Panc1 (cell line): ENCODE data around the gene IGF1. TPM values are rescaled to one million over a fixed set of nuclear protein-coding genes. Genes with fewer than 3 reads are reported as not detected.

Source experiments
- ATAC-seq: fragments of 200-7000 bp; cut with Tn5 transposase; 2 replicates; pipeline ENCODE4 v1.9.1; 2020; ENCODE audit warnings: mild to moderate bottlenecking, moderate library complexity
- BruUV-seq: library from RNA; stranded (reverse); fragments of 400-500 nt; replicated peaks from 2 replicates; lab custom pipeline; 2021; lab: Mats Ljungman, UMichigan
- CTCF ChIA-PET: fragments of 300-600 bp; sonication (Branson Sonifier 250); formaldehyde crosslinking; loops from one replicate; lab custom pipeline; 2022; ENCODE audit warnings: antibody characterized with exemption; lab: Charles Lee
- POLR2A ChIA-PET: fragments of 300-600 bp; sonication (Branson Sonifier 250); formaldehyde crosslinking; loops from one replicate; lab custom pipeline; 2022; ENCODE audit warnings: antibody characterized with exemption; lab: Charles Lee
- DNase-seq: peaks from one replicate; pipeline ENCODE4 v3.0.0-alpha.2; 2010; ENCODE audit warnings: low read depth, low spot score
- H3K27ac ChIP-seq: 2 replicates; pipeline ENCODE4 v1.5.1; 2011; ENCODE audit warnings: mild to moderate bottlenecking, low read length, inconsistent platforms
- H3K27me3 ChIP-seq: fragments of 200-500 bp; sonication (Bioruptor generic); 2 replicates; pipeline ENCODE4 v1.6.0; 2014; ENCODE audit warnings: low read length, inconsistent platforms; ENCODE audit not compliant: control insufficient read depth, insufficient read depth
- H3K36me3 ChIP-seq: fragments of 200-500 bp; sonication (Bioruptor generic); 2 replicates; pipeline ENCODE4 v1.5.1; 2014; ENCODE audit warnings: inconsistent platforms, mild to moderate bottlenecking, low read length, moderate library complexity; ENCODE audit not compliant: control insufficient read depth, insufficient read depth
- H3K4me1 ChIP-seq: 2 replicates; pipeline ENCODE4 v1.5.1; 2011; ENCODE audit warnings: inconsistent platforms, mild to moderate bottlenecking, low read length, moderate library complexity; ENCODE audit not compliant: control insufficient read depth, insufficient read depth
- H3K4me3 ChIP-seq, 2 experiments: 2 replicates each; pipeline ENCODE4 v1.5.1; 2011 to 2012; ENCODE audit warnings: low read depth in 2 of 2, low read length in 2 of 2, mild to moderate bottlenecking in 2 of 2, inconsistent platforms in 1 of 2, moderate library complexity in 1 of 2
- H3K9me3 ChIP-seq: fragments of 200-500 bp; sonication (Bioruptor generic); 2 replicates; pipeline ENCODE4 v1.5.1; 2014; ENCODE audit warnings: low read depth, mild to moderate bottlenecking, inconsistent platforms, low read length, moderate library complexity; ENCODE audit not compliant: control insufficient read depth, insufficient read depth
- POLR2AphosphoS5 ChIP-seq: IDR thresholded peaks from 2 replicates; pipeline ENCODE4 v1.6.1; 2012; ENCODE audit warnings: mild to moderate bottlenecking, low read depth, low read length, moderate library complexity
- SIN3A ChIP-seq: IDR thresholded peaks from 2 replicates; pipeline ENCODE4 v1.6.1; 2012; ENCODE audit warnings: low read depth, mild to moderate bottlenecking, low read length, moderate library complexity, borderline replicate concordance; ENCODE audit not compliant: insufficient read depth
- TCF7L2 ChIP-seq: IDR thresholded peaks from 2 replicates; pipeline ENCODE4 v1.6.1; 2011; ENCODE audit warnings: mild to moderate bottlenecking, low read depth, low read length, inconsistent platforms
- in situ Hi-C: cut with HindIII; loops from 2 replicates; pipeline ENCODE4 v1.10.0; 2016; ENCODE audit warnings: low sequenced_read_pairs, low pct_unique_long_range_greater_than_20kb
- intact Hi-C: fragments of 100-400 bp; cut with micrococcal nuclease; formaldehyde crosslinking; loops from one replicate; pipeline ENCODE4 v1.10.0; 2022; ENCODE audit not compliant: unreplicated experiment
- total RNA-seq: library from RNA; stranded (reverse); gene quantifications from one replicate; pipeline ENCODE4 v1.2.1, GENCODE V29; 2021; ENCODE audit not compliant: unreplicated experiment
- TF ChIP-seq, protein P1 (sequence below): fragments of 450-650 bp; IDR thresholded peaks from 2 replicates; pipeline ENCODE4 v1.5.1; 2017; ENCODE audit warnings: mild to moderate bottlenecking
- TF ChIP-seq, protein P2 (sequence below), 2 experiments: IDR thresholded peaks; 2 replicates each; pipeline ENCODE4 v1.6.1; 2011 to 2012; ENCODE audit warnings: low read depth in 2 of 2, control low read depth in 1 of 2, low read length in 1 of 2, mild to moderate bottlenecking in 1 of 2, moderate library complexity in 1 of 2; ENCODE audit not compliant: insufficient read depth in 1 of 2

Gene IGF1
- total RNA-seq, 1 experiment from 2014 or later = not detected

GRCh38 chr12:102471556-102471955 is 8.8 kb downstream of the IGF1 start:
- Histone ChIP-seq H3K27ac (no peak overlapping the region), H3K4me1 (no peaks in the 10 kb centered on the region), H3K27me3 (no peaks in the 10 kb centered on the region), H3K9me3 (no peaks in the 10 kb centered on the region), H3K36me3 (no peaks in the 10 kb centered on the region), H3K4me3 (no peak overlapping the region)
- TF ChIP-seq, protein P1, sequence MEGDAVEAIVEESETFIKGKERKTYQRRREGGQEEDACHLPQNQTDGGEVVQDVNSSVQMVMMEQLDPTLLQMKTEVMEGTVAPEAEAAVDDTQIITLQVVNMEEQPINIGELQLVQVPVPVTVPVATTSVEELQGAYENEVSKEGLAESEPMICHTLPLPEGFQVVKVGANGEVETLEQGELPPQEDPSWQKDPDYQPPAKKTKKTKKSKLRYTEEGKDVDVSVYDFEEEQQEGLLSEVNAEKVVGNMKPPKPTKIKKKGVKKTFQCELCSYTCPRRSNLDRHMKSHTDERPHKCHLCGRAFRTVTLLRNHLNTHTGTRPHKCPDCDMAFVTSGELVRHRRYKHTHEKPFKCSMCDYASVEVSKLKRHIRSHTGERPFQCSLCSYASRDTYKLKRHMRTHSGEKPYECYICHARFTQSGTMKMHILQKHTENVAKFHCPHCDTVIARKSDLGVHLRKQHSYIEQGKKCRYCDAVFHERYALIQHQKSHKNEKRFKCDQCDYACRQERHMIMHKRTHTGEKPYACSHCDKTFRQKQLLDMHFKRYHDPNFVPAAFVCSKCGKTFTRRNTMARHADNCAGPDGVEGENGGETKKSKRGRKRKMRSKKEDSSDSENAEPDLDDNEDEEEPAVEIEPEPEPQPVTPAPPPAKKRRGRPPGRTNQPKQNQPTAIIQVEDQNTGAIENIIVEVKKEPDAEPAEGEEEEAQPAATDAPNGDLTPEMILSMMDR = no peak
- no peak for TF ChIP-seq POLR2AphosphoS5
- TF ChIP-seq TCF7L2 = no peak
- no peak for TF ChIP-seq SIN3A
- TF ChIP-seq, protein P2, sequence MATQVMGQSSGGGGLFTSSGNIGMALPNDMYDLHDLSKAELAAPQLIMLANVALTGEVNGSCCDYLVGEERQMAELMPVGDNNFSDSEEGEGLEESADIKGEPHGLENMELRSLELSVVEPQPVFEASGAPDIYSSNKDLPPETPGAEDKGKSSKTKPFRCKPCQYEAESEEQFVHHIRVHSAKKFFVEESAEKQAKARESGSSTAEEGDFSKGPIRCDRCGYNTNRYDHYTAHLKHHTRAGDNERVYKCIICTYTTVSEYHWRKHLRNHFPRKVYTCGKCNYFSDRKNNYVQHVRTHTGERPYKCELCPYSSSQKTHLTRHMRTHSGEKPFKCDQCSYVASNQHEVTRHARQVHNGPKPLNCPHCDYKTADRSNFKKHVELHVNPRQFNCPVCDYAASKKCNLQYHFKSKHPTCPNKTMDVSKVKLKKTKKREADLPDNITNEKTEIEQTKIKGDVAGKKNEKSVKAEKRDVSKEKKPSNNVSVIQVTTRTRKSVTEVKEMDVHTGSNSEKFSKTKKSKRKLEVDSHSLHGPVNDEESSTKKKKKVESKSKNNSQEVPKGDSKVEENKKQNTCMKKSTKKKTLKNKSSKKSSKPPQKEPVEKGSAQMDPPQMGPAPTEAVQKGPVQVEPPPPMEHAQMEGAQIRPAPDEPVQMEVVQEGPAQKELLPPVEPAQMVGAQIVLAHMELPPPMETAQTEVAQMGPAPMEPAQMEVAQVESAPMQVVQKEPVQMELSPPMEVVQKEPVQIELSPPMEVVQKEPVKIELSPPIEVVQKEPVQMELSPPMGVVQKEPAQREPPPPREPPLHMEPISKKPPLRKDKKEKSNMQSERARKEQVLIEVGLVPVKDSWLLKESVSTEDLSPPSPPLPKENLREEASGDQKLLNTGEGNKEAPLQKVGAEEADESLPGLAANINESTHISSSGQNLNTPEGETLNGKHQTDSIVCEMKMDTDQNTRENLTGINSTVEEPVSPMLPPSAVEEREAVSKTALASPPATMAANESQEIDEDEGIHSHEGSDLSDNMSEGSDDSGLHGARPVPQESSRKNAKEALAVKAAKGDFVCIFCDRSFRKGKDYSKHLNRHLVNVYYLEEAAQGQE (IDR thresholded peaks at IDR 0.05; ENCODE audit: insufficient read depth in 1 of 2, low read depth in 2 of 2, low read length in 1 of 2) = no peak
- no TSS peak for BruUV-seq
- DNase-seq (no peak), ATAC-seq (no peak)
- in situ Hi-C loops = no loop called here
- intact Hi-C loops = loop anchor here (10.0 kb wide), 1 partner anchor 307 kb away; no protein-coding TSS in a partner anchor
- POLR2A ChIA-PET = no interaction called here
- CTCF ChIA-PET = no interaction called here

- ChIA-PET POLR2A (no interaction called here), CTCF (no interaction called here)
- ATAC-seq (no peak), DNase-seq (no peak)
- no TSS peak for BruUV-seq
- Histone ChIP-seq H3K36me3 (no peaks in the 10 kb centered on the region), H3K27me3 (no peaks in the 10 kb centered on the region), H3K9me3 (no peaks in the 10 kb centered on the region), H3K27ac (no peak overlapping the region), H3K4me1 (no peaks in the 10 kb centered on the region), H3K4me3 (no peak overlapping the region)
- TF ChIP-seq, protein P2 (IDR thresholded peaks at IDR 0.05; ENCODE audit: insufficient read depth in 1 of 2, low read depth in 2 of 2, low read length in 1 of 2) = no peak
- TF ChIP-seq POLR2AphosphoS5 = no peak
- in situ Hi-C loops (no loop called here), intact Hi-C loops (loop anchor here (10.0 kb wide), 1 partner anchor 306 kb away; no protein-coding TSS in a partner anchor)
Measured at GRCh38 chr12:102470945-102471344, 9.4 kb downstream of the IGF1 start.
